ENCODE data around the gene TMEM252.

DNA sequence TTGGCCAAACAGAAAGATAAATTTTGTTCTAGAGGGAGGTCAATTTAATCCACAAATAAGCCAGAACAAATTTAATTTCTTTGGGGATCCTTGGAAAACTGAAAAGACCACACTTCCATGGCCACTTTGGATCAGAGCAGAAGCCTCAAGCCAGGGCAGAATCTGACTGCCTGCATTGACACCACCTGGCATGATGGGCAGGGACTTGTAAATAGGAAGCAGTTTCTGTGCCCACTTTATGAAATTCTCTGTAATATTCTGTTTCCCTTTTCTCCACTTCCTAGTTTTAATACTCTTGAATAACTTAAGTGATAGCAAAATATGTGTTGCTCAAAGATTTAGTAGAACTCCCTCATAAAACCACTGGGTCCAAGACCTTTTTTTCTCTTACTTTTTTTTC is 6.7 kb upstream of the TMEM252 start:
- TF ChIP-seq, protein P1, sequence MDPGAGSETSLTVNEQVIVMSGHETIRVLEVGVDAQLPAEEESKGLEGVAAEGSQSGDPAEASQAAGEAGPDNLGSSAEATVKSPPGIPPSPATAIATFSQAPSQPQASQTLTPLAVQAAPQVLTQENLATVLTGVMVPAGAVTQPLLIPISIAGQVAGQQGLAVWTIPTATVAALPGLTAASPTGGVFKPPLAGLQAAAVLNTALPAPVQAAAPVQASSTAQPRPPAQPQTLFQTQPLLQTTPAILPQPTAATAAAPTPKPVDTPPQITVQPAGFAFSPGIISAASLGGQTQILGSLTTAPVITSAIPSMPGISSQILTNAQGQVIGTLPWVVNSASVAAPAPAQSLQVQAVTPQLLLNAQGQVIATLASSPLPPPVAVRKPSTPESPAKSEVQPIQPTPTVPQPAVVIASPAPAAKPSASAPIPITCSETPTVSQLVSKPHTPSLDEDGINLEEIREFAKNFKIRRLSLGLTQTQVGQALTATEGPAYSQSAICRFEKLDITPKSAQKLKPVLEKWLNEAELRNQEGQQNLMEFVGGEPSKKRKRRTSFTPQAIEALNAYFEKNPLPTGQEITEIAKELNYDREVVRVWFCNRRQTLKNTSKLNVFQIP (CRISPR knock-in tag; IDR thresholded peaks at IDR 0.05; ENCODE audit: borderline replicate concordance, low read depth) = no peak
- TF ChIP-seq ARNTL (CRISPR knock-in tag; IDR thresholded peaks at IDR 0.05; ENCODE audit: borderline replicate concordance, low read depth) = no peak
- TF ChIP-seq, protein P2, sequence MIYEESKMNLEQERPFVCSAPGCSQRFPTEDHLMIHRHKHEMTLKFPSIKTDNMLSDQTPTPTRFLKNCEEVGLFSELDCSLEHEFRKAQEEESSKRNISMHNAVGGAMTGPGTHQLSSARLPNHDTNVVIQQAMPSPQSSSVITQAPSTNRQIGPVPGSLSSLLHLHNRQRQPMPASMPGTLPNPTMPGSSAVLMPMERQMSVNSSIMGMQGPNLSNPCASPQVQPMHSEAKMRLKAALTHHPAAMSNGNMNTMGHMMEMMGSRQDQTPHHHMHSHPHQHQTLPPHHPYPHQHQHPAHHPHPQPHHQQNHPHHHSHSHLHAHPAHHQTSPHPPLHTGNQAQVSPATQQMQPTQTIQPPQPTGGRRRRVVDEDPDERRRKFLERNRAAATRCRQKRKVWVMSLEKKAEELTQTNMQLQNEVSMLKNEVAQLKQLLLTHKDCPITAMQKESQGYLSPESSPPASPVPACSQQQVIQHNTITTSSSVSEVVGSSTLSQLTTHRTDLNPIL (CRISPR knock-in tag; IDR thresholded peaks at IDR 0.05; ENCODE audit: low read depth) = no peak
- no peak for TF ChIP-seq BACH2 (CRISPR knock-in tag; IDR thresholded peaks at IDR 0.05; ENCODE audit: borderline replicate concordance)
- no peak for TF ChIP-seq PATZ1 (CRISPR knock-in tag; IDR thresholded peaks at IDR 0.05; ENCODE audit: borderline replicate concordance)
- no peak for TF ChIP-seq SNAI2 (CRISPR knock-in tag; IDR thresholded peaks at IDR 0.05)
- no peak for TF ChIP-seq ZNF565 (CRISPR knock-in tag; conservative IDR thresholded peaks at IDR 0.05; ENCODE audit: low read depth)
- no peak for TF ChIP-seq TCF4 (CRISPR knock-in tag; IDR thresholded peaks at IDR 0.05; ENCODE audit: borderline replicate concordance)
- no peak for TF ChIP-seq RARB (CRISPR knock-in tag; IDR thresholded peaks at IDR 0.05)
- TF ChIP-seq PPARA (CRISPR knock-in tag; IDR thresholded peaks at IDR 0.05; ENCODE audit: borderline replicate concordance) = no peak
- no peak for TF ChIP-seq ZFP30 (CRISPR knock-in tag; IDR thresholded peaks at IDR 0.05)
